WI38 (cell line): Measurements from ENCODE around the gene PLPPR5.

Source experiments
- H3K4me3 ChIP-seq: 2 replicates; pipeline ENCODE4 v1.5.1; 2011; ENCODE audit warnings: low read depth, mild to moderate bottlenecking, control low read depth, low read length
- TF ChIP-seq, protein P1 (sequence below): IDR thresholded peaks from 2 replicates; pipeline ENCODE4 v1.5.1; 2012; ENCODE audit warnings: low read depth, mild to moderate bottlenecking, control low read depth, low read length

The PLPPR5 gene

DNA sequence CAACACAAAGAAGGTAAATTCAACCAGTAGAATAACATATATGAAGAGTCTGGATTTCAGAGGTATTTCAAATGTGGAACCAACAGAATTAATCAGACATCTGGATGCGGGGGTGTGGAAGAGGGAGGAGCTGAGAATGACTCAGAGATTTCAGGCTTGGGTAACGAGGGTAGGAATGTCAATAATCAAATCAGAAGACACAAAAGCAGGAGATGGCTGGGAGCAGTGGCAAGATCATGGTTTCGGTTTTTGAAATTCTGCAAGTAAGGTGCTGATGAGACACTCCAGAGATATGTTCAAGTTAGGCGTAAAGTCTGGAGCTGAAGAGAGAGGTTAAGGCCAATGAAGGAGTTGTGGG, 64.0 kb downstream of the PLPPR5 start:
- TF ChIP-seq, protein P1, sequence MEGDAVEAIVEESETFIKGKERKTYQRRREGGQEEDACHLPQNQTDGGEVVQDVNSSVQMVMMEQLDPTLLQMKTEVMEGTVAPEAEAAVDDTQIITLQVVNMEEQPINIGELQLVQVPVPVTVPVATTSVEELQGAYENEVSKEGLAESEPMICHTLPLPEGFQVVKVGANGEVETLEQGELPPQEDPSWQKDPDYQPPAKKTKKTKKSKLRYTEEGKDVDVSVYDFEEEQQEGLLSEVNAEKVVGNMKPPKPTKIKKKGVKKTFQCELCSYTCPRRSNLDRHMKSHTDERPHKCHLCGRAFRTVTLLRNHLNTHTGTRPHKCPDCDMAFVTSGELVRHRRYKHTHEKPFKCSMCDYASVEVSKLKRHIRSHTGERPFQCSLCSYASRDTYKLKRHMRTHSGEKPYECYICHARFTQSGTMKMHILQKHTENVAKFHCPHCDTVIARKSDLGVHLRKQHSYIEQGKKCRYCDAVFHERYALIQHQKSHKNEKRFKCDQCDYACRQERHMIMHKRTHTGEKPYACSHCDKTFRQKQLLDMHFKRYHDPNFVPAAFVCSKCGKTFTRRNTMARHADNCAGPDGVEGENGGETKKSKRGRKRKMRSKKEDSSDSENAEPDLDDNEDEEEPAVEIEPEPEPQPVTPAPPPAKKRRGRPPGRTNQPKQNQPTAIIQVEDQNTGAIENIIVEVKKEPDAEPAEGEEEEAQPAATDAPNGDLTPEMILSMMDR, result no peak
- H3K4me3 ChIP-seq, result no peak overlapping the region

DNA sequence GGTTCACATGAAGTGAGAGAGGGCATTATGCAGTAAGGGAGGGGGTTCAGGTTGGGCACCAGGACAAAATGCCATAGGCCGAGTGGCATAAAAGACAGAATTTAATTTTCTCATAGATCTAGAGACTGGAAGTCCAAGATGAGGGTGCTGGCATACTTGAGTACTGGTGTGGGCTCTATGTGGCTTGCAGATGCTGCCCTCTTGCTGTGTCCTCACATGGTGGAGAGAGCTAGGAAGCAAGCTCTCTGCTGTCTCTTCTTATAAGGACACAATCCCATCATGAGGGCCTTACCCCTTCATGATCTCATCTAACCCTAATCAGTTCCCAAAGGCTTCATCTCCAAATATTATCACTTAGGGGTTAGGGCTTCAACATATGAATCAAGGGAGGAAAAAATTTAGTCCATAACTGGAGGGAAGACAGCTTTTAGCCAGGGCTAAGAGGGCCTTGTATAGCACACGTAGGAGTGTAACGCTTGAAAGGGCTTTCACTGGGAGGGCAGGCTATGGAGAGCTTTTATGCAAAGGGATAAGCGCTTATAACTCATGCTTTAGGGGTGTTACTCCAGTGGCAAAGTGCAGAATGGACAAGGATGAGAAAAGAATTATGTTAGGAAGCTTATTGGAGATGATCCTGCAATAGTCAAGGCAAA, 64.5 kb downstream of the PLPPR5 start:
- TF ChIP-seq, protein P1, result no peak
- H3K4me3 ChIP-seq, result no peak overlapping the region

DNA sequence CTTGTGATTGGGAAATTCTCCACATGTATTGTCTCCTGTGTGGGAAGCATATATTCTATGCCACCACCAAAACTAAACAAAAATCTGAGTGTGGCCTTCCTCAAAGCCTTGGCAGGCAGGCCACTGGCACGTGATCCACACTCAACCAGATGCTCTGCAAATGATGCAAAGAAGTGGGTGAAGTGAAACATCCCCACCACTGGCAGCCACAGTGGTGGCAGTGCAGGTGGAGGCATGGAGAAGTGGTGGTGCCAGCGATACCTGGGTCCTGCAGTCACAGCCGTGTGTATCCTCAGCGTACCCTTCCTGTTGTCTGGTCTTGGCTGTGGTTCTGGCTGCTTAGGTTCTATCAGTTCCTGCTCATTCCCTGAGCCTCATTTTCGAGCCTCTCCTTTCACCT, 65.2 kb downstream of the PLPPR5 start:
- TF ChIP-seq, protein P1, result no peak
- H3K4me3 ChIP-seq, result no peak overlapping the region

DNA sequence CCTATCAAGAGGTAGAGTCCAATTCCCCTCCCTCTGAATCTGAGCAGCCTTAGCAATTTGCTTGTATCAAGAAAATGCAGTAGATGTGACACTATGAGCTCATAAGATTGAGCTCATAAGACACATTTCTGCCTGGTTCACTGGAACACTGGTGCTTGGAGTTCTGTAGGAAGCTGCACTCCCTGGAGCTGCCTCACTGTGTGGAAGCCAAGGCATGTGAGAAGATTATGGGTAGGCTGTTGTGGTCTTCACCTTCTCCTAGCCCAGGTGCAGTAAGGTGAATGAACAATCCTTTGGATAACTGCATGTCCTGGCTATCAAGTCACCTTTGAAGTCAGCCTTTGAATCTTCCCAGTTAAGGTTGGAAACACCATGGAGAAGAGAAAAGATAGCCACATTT, 67.3 kb downstream of the PLPPR5 start:
- TF ChIP-seq, protein P1, result no peak

DNA sequence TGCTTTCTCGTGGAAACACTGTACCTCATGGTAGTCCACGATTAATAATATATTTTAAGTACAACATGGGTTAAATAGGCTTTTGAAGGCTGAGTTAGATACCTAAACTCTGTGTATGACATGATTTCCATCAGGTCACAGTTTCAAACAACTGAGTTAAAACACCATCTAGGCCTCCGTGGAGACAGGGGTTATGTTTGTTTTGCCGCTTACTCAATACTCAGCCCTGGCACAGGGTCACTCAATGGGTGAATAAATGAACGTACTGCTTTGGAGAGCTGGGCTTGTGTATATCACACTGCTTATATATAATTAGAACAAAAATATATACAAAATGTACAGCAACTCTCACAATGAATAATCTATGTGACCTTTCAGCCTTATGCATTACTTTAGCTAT, 72.5 kb downstream of the PLPPR5 start:
- H3K4me3 ChIP-seq, result no peak overlapping the region
- TF ChIP-seq, protein P1, result no peak

More for the DNA sequence above, 67.3 kb downstream of the PLPPR5 start:
- no peak overlapping the region for H3K4me3 ChIP-seq

DNA sequence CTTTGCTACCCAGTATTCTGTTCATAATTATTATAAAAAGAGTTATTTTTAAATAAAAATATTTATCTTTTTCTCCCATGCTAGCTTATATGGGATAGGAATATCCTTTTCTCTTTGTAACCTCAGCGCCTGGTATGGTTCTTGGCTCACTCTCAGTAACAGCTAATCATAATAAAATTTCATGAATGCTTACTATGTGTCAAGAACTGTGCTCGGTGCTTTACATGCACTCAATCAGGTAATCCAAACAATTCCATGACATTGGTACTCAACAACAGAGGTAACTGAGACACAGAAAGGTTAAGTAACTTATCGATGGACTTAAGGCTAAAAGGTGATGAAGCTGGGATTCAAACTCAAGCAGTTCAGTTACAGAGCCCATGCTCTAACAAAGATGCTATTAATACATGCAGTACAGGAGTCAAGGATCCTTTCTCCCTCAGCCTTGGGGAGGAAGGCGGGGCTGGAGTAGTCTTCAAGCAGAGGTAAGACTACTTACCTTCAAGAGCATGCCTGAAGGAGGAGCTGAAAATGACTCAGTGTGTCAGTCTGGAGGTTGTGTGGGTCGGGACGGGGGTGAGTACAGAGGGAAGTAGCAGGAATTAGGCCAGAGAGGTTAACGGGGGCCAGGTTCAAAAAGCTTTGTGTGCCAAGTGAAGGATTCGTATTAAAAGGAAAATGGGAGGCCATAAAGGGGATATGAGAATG, 73.4 kb downstream of the PLPPR5 start:
- TF ChIP-seq, protein P1, result no peak
- no peak overlapping the region for H3K4me3 ChIP-seq

DNA sequence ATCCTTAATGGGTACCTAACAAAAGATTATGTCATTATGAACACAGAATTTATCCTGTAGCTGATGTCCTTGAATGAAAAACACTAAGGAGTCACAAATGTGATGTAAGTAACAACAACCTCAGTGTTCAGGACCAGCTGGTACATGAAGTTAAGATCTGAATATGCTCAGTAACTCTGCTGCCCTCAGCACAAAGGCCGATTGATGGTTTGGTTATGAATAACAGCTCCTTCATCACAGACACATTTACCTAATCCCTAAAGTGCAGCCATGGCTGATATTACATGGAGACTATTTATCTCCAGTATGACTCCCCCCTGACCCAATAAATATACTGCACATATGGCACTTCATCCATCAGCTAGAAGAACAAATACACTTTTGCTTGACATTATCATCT, 75.2 kb downstream of the PLPPR5 start:
- TF ChIP-seq, protein P1, result no peak
- H3K4me3 ChIP-seq, result no peak overlapping the region
